NB4 (cell line): ENCODE results near the gene ADD1.

Experiments
- CTCF ChIP-seq: IDR thresholded peaks from one replicate; pipeline ENCODE4 v1.5.1; 2012; ENCODE audit warnings: low read depth, low read length
- MAX ChIP-seq: IDR thresholded peaks from 2 replicates; pipeline ENCODE4 v1.6.1; 2011; ENCODE audit warnings: low read depth, low read length
- MYC ChIP-seq: IDR thresholded peaks from 2 replicates; pipeline ENCODE4 v1.6.1; 2011; ENCODE audit warnings: low read depth, low read length
- POLR2A ChIP-seq: IDR thresholded peaks from 2 replicates; pipeline ENCODE4 v1.6.1; 2011; ENCODE audit warnings: mild to moderate bottlenecking; ENCODE audit not compliant: insufficient read length; ENCODE audit errors: extremely low read depth

GRCh38 chr4:2938906-2939305 lies 95.3 kb downstream of the ADD1 start:
- no peak for TF ChIP-seq CTCF
- no peak for TF ChIP-seq MAX
- no peak for TF ChIP-seq POLR2A
- TF ChIP-seq MYC: no peak
